Stimulated activated CD8-positive, alpha-beta memory T cell treated with anti-CD3 and anti-CD28 coated beads, Interleukin-4, amount 100 ng/mL, for 1 hour (primary cell): ENCODE measurements around the gene SMAD4.
A peak's percentile ranks its signal among the peaks of the same experiment; 100 is the strongest.

Experiments used
- DNase-seq, 2 donors: peaks; one replicate each; pipeline ENCODE4 v3.0.0-alpha.2; 2020; ENCODE audit warnings: low read depth in 2 of 2, low spot score in 1 of 2

Gene SMAD4

DNA sequence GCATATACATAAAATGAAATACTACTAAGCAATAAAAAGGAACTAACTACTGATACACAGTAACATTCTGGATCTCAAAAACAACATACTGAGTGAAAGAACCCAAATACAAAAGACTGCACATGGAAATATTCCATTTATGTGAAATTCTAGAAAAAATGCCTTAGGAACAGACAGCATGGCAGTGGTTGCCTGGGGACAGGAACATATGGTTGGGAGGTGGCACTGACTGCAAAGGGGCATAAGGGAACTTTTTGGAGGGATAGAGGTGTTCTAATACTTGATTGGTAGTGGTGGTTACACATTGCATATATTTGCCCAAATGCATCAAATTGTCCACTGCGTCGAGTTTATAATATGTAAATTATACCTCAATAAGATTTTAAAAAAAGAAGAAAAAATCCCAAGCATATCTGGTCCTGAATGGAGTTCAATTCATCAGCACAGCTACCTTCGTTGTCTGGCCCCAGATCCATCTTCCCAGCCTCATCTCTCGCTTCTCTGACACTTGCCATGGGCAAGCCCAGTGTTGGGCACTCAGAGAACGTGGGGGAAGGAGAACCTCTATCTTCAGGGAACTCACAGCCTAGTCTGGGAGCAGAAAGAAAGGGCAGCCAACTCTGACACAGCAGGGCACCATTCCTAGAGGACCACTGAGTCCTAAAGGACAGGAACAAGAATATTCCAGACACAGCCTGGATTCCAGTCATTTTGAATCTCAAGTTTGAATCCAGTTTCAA, 8.6 kb upstream of the SMAD4 start:
- no peak for DNase-seq

GRCh38 chr18:51025512-51025911, 4.5 kb upstream of the SMAD4 start:
- no peak for DNase-seq

- DNase-seq: no peak
Observed at GRCh38 chr18:51028201-51028805, 1.7 kb upstream of the SMAD4 start.

- DNase-seq: no peak
Observed at GRCh38 chr18:51029378-51029693, 677 bp upstream of the SMAD4 start.

- DNase-seq: peak; percentile 36 to 37
Observed at GRCh38 chr18:51030537-51031258, 685 bp downstream of the SMAD4 start.

DNA sequence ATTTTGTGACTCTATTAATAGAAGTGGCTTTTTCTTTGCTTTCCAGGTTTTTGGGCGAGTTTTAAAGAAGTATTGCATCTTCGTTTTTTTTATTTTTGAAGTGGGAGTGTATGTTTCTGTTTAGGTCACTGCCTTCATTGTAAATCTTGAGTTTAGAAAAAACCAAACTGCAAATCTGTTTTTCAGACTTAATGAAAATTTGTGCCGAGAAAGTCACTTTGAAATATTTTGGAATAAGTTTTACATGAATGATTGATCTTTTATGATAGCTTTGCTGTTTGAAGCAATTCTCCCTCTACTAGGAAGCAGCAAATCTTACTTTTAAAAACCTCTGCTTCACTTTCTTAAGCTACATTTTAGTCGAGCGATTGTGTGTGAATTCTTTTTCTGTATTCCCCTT, 2.2 kb downstream of the SMAD4 start:
- no peak for DNase-seq

DNA sequence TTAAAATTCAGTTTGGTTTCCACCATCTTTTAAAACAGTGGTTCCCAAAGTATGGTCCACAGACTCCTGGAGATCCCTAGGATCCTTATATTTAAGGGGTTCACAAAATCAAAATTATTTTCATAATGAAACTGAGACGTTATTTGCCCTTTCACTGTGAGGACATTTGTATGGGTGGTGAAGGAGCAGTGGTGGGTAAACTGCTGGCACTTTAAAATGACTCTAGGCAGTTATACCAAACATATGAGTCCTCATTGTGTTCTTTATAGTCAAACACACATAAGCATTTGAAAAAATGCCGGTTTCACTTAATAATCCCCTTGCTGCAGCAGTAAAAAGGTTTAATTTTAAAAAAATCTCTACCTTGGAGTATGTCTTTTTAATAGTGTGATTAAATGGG, 7.2 kb downstream of the SMAD4 start:
- no peak for DNase-seq

DNA sequence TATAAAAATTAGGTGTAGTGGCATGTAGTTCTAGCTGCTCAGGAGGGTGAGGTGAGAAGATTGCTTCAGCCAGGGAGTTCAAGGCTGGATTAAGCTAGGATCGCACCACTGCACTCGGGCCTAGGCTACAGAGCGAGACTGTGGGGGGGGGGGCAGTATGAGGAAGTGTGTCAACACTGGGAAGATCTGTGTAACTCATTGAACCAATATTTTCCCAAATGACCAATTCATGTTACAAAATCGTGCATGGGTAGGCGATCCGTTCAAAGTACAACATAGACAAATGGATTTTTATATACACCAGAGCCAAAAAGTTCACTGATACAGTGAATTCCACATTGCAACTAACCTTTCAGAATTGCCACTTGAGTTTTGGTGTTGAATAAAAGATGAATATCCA, 8.1 kb downstream of the SMAD4 start:
- DNase-seq: no peak

GRCh38 chr18:51039138-51040112, 9.4 kb downstream of the SMAD4 start:
- no peak for DNase-seq

- no peak for DNase-seq
Observed at GRCh38 chr18:51041677-51042352, 11.8 kb downstream of the SMAD4 start.

DNA sequence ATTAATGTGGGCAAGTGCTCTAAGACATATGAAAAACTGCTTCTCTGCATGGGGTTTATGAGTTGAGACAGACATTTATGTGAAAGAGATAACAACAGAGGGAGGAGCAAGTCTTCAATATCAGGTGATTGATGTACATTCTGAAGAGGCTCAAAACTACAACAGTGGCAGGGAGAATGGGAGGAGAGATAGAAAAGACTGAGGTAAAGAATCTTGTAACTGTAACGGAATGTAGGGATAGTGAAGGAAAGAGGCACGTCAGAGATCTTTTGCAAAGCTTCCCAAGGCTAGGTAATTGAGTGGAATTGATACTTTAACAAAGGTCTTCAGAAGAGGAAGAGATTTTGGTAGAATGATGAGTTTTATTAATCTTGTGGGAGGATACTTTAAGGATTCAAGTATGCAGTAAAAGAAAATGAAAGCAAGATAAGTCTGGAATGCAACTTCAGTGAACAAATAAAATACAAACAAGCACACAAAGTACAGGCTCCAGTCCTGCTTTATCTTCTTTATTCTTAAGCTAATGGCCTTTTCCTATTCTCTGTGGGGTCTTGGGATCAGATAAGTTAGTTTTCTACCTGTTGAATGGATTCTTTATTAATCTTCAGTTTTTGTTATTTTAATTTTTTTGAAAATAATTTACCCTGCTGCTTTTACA, 15.0 kb downstream of the SMAD4 start:
- DNase-seq: no peak

- no peak for DNase-seq
Observed at GRCh38 chr18:51048190-51048589, 18.2 kb downstream of the SMAD4 start.

DNA sequence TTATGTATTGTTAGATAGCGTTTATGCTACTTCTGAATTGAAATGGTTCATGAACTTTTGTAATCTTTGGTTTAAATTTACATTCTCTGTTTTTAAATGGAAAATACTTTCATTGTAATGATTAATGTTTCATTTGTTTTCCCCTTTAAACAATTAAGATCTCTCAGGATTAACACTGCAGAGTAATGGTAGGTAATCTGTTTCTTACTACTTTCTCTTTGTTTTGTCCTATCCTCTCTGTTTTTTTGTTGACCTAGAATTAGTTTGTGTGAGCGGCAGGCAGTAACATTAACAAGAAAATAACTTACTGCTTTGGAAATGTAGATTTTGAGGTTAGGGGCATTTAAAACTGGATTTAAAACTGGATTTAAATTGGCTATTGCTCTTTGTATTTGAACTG, 19.1 kb downstream of the SMAD4 start:
- no peak for DNase-seq

DNA sequence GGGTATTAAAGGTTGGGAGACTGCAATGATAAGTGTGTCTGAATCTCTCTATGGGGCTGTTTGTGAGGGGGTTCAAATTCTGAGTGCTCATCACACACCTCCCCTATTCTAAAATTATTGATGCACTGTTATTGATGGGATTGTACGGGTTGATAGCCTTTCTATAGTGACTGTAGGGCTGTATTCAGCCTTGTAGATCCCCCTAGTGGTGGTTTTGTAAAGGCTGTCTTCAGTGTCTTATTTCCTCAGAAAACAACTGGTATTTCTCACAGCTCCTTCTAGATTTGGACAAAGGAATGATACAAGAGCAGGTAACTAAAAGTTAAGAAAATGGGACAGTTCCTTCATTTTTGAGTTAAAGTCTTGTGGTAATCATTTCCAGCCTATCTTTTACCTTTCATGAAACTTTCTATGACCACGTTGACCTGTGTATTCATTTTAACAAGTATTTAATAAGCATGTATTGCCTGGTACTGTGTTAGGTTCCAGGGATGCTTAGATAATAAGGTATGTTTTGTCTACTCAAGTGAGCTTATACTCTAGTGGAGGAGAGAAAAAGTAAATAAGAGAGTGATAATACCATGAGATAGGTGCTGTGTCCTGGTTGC, 21.2 kb downstream of the SMAD4 start:
- DNase-seq: no peak

GRCh38 chr18:51053814-51054213, 23.8 kb downstream of the SMAD4 start:
- no peak for DNase-seq

DNA sequence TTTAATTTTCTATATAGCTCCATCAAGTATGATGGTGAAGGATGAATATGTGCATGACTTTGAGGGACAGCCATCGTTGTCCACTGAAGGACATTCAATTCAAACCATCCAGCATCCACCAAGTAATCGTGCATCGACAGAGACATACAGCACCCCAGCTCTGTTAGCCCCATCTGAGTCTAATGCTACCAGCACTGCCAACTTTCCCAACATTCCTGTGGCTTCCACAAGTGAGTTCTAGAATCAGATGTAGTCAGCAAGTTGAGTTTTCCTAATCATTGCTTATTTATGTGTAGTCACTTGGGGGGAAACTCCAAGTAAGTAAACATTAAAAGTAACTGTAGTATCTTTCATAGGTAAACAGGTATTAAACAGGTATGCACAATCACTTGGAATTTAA, 24.8 kb downstream of the SMAD4 start:
- no peak for DNase-seq

DNA sequence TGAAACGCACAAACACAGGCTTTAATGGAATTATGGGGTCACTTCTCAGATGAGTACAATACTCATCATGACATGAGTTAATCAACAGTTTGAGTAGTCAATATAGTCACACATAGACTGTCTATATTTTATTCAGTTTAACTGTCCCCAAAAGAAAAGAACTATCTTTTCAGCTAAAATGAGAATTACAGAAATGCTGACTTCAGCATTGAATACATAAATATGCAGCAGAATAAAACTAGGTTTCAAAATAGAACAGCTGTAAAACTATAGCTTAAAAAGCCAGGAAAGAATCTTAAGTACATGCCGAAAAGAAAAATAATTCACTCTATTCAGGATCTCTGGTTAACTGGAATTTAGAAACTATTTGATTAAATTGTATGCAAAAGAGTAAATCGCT, 30.0 kb downstream of the SMAD4 start:
- no peak for DNase-seq

DNA sequence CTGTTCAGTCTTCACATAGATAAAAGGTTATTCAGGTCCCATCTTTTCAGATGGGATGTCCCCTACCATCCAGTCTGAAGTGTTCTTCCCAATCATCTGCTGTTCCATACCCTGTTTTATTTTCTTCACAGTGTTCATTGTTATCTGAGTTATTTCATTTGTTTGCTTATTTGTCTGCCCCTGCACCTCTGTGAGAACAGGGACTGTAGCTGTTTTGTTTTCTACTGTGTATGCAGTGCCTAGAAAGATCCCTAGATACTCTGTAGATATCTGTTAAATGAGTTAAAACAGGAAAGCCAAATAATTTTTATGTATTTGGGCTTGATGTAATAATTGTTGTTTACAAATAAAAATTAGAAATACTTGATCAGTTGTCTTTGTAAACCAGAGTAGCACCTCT, 34.2 kb downstream of the SMAD4 start:
- DNase-seq: no peak

DNA sequence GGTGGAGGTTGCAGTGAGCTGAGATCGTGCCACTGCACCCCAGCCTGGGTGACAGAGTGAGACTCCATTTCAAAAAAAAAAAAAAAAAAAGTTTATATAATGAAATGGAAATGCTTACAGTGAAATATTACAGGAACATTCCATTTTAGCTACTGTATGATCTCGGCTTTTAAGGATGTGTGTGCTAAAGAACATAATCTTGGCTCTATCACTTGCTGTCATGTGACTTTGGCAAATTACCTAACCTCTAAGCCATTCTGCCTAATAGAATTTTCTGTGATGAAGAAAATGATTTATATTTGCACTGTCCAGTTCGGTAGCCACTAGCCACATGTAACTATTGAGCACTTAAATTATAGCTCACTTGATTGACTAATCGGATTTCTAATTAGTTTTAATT, 36.3 kb downstream of the SMAD4 start:
- DNase-seq: no peak

GRCh38 chr18:51068105-51068504, 38.1 kb downstream of the SMAD4 start:
- no peak for DNase-seq
